GM12872 (cell line): ENCODE data around the gene FCN3.
A peak's percentile ranks its signal among the peaks of the same experiment; 100 is the strongest.

ENCODE experiments used
- TF ChIP-seq, protein P1 (sequence below): IDR thresholded peaks from 3 replicates; pipeline ENCODE4 v1.5.1; 2011; ENCODE audit warnings: low read depth, mild to moderate bottlenecking, low read length, moderate library complexity; ENCODE audit not compliant: insufficient read depth

Gene FCN3

DNA sequence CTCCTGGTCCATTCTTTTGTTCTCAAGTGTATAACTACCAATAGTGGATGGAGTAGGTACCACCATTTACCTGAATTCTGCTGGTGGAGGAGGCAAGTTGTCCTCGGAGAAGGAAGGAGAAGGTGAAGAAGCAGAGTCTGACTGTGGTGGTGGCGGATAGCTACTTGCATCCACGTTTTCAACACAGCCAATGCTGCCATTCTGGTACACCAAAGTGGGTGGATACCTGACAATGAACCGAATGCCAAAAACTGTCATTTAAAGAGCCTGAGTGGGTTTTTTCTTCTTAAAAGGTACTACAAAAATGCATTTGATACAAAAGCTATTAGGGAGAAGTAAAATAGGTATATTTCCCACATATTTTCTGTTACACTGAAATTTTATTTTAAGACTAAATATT lies 37.9 kb upstream of the FCN3 start:
- TF ChIP-seq, protein P1, sequence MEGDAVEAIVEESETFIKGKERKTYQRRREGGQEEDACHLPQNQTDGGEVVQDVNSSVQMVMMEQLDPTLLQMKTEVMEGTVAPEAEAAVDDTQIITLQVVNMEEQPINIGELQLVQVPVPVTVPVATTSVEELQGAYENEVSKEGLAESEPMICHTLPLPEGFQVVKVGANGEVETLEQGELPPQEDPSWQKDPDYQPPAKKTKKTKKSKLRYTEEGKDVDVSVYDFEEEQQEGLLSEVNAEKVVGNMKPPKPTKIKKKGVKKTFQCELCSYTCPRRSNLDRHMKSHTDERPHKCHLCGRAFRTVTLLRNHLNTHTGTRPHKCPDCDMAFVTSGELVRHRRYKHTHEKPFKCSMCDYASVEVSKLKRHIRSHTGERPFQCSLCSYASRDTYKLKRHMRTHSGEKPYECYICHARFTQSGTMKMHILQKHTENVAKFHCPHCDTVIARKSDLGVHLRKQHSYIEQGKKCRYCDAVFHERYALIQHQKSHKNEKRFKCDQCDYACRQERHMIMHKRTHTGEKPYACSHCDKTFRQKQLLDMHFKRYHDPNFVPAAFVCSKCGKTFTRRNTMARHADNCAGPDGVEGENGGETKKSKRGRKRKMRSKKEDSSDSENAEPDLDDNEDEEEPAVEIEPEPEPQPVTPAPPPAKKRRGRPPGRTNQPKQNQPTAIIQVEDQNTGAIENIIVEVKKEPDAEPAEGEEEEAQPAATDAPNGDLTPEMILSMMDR, result no peak

DNA sequence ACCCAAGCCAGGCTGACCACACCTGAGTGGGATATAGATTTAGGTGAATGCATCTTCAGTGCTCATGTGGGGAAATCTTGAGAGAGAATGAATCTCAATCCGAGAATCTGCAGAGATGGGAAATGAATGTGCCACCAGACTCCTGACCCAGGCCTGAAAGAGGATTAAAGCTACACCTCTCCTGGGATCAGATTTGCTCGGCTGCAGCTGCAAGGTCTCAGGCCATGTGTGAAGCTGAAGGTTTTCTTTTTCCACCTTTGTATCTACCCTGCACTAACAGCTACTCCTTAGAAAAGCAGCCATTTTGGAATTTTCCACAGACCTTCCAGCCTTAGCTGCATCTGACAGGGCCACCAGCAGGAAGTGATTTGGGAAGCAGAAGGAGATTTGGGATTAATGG lies 36.1 kb upstream of the FCN3 start:
- TF ChIP-seq, protein P1, result no peak

DNA sequence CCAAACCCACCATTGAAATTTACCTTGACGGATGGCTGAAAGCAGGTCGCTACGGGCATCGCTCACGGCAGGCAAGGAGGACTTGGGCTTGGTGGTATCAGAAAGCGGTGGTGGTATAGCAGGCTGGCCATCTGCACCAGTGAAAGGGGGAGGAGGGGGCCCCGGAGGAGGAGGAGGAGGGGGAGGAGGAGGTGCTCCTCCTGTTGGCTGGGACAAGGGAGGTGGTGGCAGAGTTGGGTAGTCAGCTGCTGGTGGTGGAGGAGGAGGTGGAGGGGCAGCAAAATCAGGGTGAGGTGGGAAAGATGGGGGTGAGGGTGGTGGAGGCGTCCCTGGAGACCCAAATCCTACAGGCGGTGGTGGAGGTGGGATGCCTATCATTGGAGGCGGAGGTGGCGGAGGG lies 35.0 kb upstream of the FCN3 start:
- TF ChIP-seq, protein P1, result no peak

DNA sequence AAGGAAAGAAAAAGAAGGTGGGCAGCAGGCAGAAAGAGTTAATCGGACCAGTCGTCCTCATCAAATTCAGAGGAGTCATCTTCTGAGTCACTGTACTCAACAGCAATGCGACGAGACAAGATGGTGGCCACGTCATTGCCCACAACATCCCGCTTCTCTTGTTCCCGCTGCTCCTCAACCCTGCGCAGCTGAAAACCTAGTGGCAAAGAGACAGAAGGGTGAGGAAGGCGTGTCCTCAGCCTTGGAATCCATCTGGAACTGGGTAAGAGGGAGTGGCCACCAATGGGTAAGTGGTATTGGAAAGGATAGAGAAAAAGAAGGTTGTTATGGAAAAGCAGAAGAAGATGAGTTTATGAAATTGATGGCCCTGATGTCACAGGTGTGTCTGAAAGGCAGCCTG lies 33.5 kb upstream of the FCN3 start:
- TF ChIP-seq, protein P1, result no peak

DNA sequence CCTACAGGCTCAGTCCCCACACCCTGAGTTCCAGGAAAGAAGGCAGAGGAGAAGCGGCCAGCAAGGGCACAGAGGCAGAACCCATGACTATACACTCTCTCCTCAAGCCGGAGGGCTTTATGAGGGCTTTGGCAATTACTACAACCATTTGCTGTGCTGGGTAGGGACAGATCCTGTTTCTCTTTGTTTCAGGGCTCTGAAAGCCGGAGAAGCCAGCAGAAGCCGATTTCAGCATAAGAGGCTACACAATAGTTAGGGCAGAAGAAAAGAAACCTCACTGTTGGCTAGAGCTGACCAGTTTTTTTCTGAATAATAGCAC lies 31.7 kb upstream of the FCN3 start:
- TF ChIP-seq, protein P1, result no peak

DNA sequence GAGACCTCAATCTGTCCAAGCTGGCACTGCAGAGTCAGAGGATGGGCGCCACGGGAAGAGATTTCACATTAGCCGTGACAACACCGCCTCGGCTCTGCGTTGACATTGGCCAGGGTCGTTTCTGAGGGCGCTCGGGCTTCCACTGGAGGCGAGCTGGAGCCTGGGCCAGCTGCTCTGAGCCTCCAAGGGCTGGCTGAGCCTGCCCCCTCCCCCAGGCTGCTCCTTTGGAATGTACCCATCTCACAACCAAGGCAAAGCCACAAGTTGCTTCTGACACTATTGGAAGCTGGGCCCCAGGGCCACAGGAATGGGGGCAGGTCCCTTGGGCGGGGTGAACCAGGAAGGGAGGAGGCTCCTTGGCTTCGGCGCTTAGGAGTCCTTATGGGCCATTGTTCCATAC lies 30.4 kb upstream of the FCN3 start:
- TF ChIP-seq, protein P1, result no peak

DNA sequence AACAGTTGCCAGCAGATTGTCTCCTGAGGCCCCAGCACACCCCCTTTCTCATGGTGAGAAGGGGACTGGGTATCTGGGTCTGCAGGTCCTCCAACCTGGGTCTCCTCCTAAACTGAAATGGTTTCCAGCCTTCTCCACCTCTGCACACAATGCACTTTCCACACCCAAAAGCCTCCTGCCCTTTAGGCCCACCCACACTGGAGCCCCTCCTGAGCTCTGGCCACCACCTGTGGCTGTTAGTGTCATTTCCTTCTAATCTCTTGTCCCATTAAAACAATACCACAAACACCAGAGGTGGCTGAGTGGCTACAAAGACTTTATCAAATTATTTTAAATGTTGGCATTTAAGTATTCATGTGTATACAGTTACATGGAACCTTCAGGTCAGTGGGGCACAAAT lies 29.3 kb upstream of the FCN3 start:
- TF ChIP-seq, protein P1, result no peak

DNA sequence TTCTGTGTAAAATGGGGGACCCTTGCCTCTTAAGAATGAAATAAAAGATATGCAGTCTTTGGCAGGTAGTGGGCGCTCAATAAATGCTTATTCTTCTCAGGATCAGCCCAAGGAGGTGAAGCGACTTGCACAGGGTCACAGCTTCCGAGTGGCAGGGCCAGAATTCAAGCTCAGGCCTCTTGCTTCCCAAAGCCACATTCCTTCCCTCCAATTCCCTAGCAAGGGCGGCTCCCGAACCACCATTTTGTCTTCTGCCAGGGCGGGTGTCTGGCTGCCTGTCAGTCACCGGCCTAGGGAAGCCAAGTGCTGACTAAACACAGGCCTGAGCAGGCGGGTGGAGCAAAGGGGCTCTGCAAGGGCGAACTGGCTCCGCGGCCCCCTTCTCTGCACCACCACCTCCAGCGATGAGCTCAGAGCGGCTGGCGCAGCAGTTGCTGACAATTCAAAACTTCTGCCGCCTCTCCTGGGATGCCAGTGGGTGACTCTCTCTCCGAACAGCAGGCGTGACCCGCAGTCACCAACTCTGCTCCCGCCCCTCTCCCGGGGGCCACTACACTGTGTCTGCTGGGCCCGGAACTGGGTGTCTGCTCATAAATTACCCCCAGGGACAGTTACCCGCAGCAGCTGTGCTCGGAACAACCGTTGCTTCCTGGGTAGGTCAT lies 28.6 kb upstream of the FCN3 start:
- TF ChIP-seq, protein P1, result peak; percentile 64
